Esophagus muscularis mucosa (tissue), 4 donors: ENCODE data around the gene SMIM35.

Experiments used
- EP300 ChIP-seq: sonication (generic); formaldehyde crosslinking; IDR thresholded peaks from one replicate; pipeline ENCODE4 v1.6.1; 2017; ENCODE audit warnings: antibody characterized with exemption
- POLR2A ChIP-seq: fragments of 450-650 bp; IDR thresholded peaks from one replicate; pipeline ENCODE4 v1.6.1; 2017; ENCODE audit warnings: antibody characterized with exemption, moderate library complexity, mild to moderate bottlenecking, low read depth
- POLR2AphosphoS5 ChIP-seq, 2 donors: sonication (generic); formaldehyde crosslinking; IDR thresholded peaks; one replicate each; pipeline ENCODE4 v1.6.1; 2017; ENCODE audit warnings: antibody characterized with exemption in 2 of 2
- TF ChIP-seq, protein P1 (sequence below), 3 experiments: fragments of 200-600 bp in 2 of 3; fragments of 450-650 bp in 1 of 3; sonication (generic) in 2 of 3; IDR thresholded peaks; one replicate each; pipeline ENCODE4 v1.5.1; 2017 to 2019; ENCODE audit warnings: antibody characterized with exemption in 3 of 3, mild to moderate bottlenecking in 2 of 3, moderate library complexity in 1 of 3

- TF ChIP-seq, protein P1, sequence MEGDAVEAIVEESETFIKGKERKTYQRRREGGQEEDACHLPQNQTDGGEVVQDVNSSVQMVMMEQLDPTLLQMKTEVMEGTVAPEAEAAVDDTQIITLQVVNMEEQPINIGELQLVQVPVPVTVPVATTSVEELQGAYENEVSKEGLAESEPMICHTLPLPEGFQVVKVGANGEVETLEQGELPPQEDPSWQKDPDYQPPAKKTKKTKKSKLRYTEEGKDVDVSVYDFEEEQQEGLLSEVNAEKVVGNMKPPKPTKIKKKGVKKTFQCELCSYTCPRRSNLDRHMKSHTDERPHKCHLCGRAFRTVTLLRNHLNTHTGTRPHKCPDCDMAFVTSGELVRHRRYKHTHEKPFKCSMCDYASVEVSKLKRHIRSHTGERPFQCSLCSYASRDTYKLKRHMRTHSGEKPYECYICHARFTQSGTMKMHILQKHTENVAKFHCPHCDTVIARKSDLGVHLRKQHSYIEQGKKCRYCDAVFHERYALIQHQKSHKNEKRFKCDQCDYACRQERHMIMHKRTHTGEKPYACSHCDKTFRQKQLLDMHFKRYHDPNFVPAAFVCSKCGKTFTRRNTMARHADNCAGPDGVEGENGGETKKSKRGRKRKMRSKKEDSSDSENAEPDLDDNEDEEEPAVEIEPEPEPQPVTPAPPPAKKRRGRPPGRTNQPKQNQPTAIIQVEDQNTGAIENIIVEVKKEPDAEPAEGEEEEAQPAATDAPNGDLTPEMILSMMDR (IDR thresholded peaks at IDR 0.05): no peak
- TF ChIP-seq POLR2A (no peak), POLR2AphosphoS5 (IDR thresholded peaks at IDR 0.05) (no peak), EP300 (no peak)
These were observed 5.4 kb downstream of the SMIM35 start for GRCh38 chr11:118081241-118081958.
